ENCODE results near the gene DPP6.

DPP6 gene

GRCh38 chr7:154302380-154302779 is 250.2 kb downstream of the DPP6 start:
- H3K36me3 ChIP-seq (ENCODE audit: control insufficient read depth, insufficient read depth, low read length) = no peaks in the 10 kb centered on the region
- H3K4me3 ChIP-seq (ENCODE audit: low read length) = no peak overlapping the region
- no peaks in the 10 kb centered on the region for H3K27me3 ChIP-seq (ENCODE audit: control insufficient read depth, insufficient read depth, low read length)
- H3K9ac ChIP-seq (ENCODE audit: low read length) = no peak overlapping the region
- H3K4me1 ChIP-seq (ENCODE audit: control insufficient read depth, insufficient read depth, low read length) = no peaks in the 10 kb centered on the region
- H3K9me3 ChIP-seq (ENCODE audit: control insufficient read depth, low read length) = no peaks in the 10 kb centered on the region

- H3K9ac ChIP-seq (ENCODE audit: low read length) = no peak overlapping the region
Measured at GRCh38 chr7:154304231-154304630, 252.0 kb downstream of the DPP6 start.

DNA sequence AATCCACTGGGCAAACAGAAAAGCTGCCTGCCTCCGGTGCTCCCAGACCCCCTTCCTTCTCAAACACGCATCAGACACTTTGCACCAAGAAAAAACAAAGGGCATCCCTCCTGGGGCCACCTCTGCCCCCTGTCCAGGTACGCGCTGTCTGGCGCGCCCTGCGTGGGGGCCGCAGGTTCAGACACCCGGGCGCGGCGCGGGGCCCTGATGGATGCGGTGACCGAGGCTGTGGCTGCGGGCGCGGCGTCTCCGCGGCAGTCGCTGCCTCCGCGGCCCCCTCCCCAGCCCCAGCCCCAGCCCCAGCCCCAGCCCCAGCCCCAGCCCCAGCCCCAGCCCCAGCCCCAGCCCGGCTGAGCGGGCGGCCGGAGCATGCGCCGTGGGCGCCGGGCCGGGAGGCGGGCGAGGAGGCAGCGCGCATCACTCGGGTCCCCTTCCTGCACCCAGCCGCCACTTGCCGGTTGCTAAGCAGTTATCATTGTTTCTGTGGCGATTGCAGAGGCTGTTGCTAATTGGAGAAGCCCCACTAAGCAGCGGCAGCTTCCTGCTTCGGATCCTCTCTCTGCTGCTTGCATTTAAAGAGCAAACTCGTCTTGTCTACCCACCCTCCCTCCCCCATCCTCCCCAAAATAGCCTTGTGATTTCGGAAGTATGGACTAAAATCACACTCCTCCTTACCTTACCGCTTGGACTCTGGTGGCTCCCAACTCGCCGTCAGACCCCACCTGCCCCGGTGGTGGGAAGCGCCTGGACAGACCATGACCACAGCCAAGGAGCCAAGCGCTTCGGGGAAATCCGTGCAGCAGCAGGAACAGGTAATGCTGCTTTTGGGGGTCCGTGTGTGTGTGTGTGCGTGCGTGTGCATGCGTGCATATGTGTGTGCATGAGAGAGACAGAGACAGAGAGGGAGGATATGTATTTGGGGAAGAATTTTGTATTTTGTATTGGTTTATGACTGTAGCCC is 252.8 kb downstream of the DPP6 start:
- H3K27me3 ChIP-seq (ENCODE audit: control insufficient read depth, insufficient read depth, low read length) = no peaks in the 10 kb centered on the region
- no peaks in the 10 kb centered on the region for H3K36me3 ChIP-seq (ENCODE audit: control insufficient read depth, insufficient read depth, low read length)
- H3K9ac ChIP-seq (ENCODE audit: low read length) = no peak overlapping the region
- no peaks in the 10 kb centered on the region for H3K9me3 ChIP-seq (ENCODE audit: control insufficient read depth, low read length)
- no peaks in the 10 kb centered on the region for H3K4me1 ChIP-seq (ENCODE audit: control insufficient read depth, insufficient read depth, low read length)
- H3K4me3 ChIP-seq (ENCODE audit: low read length) = no peak overlapping the region

More at GRCh38 chr7:154304231-154304630, 252.0 kb downstream of the DPP6 start:
- Histone ChIP-seq H3K4me3 (ENCODE audit: low read length) (no peak overlapping the region), H3K4me1 (ENCODE audit: control insufficient read depth, insufficient read depth, low read length) (no peaks in the 10 kb centered on the region), H3K36me3 (ENCODE audit: control insufficient read depth, insufficient read depth, low read length) (no peaks in the 10 kb centered on the region), H3K27me3 (ENCODE audit: control insufficient read depth, insufficient read depth, low read length) (no peaks in the 10 kb centered on the region), H3K9me3 (ENCODE audit: control insufficient read depth, low read length) (no peaks in the 10 kb centered on the region)

- Histone ChIP-seq H3K27me3 (ENCODE audit: control insufficient read depth, insufficient read depth, low read length) (no peaks in the 10 kb centered on the region), H3K36me3 (ENCODE audit: control insufficient read depth, insufficient read depth, low read length) (no peaks in the 10 kb centered on the region), H3K4me3 (ENCODE audit: low read length) (no peak overlapping the region), H3K9me3 (ENCODE audit: control insufficient read depth, low read length) (no peaks in the 10 kb centered on the region), H3K9ac (ENCODE audit: low read length) (no peak overlapping the region), H3K4me1 (ENCODE audit: control insufficient read depth, insufficient read depth, low read length) (no peaks in the 10 kb centered on the region)
Measured at GRCh38 chr7:154306036-154306435, 253.8 kb downstream of the DPP6 start.

DNA sequence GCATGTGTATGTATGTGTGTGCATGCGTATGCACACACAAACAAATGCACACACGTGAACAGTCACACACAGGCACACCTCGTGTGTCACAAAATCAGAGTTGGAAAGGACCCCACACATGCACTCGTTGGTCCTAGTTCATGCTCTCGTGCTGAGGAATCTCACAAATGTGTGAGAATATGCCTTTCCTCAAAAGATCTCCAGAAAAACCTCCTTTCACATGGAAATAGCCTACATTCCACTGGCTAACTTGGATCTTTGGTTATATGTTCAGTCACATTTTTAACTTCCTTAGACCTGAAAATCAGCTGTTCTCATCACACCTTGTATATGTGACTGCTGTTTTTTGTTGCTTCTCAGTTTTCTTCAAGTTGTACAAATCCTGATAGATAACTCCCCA is 256.7 kb downstream of the DPP6 start:
- no peaks in the 10 kb centered on the region for H3K36me3 ChIP-seq (ENCODE audit: control insufficient read depth, insufficient read depth, low read length)
- no peaks in the 10 kb centered on the region for H3K4me1 ChIP-seq (ENCODE audit: control insufficient read depth, insufficient read depth, low read length)
- H3K27me3 ChIP-seq (ENCODE audit: control insufficient read depth, insufficient read depth, low read length) = no peaks in the 10 kb centered on the region
- H3K4me3 ChIP-seq (ENCODE audit: low read length) = no peak overlapping the region
- H3K9ac ChIP-seq (ENCODE audit: low read length) = no peak overlapping the region
- H3K9me3 ChIP-seq (ENCODE audit: control insufficient read depth, low read length) = no peaks in the 10 kb centered on the region

DNA sequence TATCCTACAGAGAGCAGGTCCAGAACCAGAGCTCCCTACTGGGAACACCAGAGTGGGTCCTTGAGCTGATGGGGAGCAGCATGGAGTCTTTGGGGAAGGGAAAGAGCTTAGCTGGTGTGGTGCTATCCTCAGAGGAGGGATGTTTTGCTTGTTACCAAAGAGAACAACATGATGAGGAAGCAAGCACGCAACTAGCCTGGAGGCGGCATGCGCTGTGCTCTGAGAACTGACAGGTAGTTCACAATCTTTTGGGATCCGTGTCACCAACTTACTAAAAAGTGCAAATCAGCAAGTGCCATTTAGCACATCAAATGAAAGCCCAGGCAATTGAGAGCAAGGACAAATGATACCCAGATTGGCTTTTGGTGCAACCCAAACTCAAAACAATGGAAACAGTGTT is 257.9 kb downstream of the DPP6 start:
- Histone ChIP-seq H3K36me3 (ENCODE audit: control insufficient read depth, insufficient read depth, low read length) (no peaks in the 10 kb centered on the region), H3K4me1 (ENCODE audit: control insufficient read depth, insufficient read depth, low read length) (no peaks in the 10 kb centered on the region), H3K9me3 (ENCODE audit: control insufficient read depth, low read length) (no peaks in the 10 kb centered on the region), H3K9ac (ENCODE audit: low read length) (no peak overlapping the region), H3K4me3 (ENCODE audit: low read length) (no peak overlapping the region), H3K27me3 (ENCODE audit: control insufficient read depth, insufficient read depth, low read length) (no peaks in the 10 kb centered on the region)

- Histone ChIP-seq H3K4me1 (ENCODE audit: control insufficient read depth, insufficient read depth, low read length) (no peaks in the 10 kb centered on the region), H3K4me3 (ENCODE audit: low read length) (no peak overlapping the region), H3K9ac (ENCODE audit: low read length) (no peak overlapping the region), H3K9me3 (ENCODE audit: control insufficient read depth, low read length) (no peaks in the 10 kb centered on the region), H3K27me3 (ENCODE audit: control insufficient read depth, insufficient read depth, low read length) (no peaks in the 10 kb centered on the region), H3K36me3 (ENCODE audit: control insufficient read depth, insufficient read depth, low read length) (no peaks in the 10 kb centered on the region)
Measured at GRCh38 chr7:154324196-154324595, 272.0 kb downstream of the DPP6 start.

DNA sequence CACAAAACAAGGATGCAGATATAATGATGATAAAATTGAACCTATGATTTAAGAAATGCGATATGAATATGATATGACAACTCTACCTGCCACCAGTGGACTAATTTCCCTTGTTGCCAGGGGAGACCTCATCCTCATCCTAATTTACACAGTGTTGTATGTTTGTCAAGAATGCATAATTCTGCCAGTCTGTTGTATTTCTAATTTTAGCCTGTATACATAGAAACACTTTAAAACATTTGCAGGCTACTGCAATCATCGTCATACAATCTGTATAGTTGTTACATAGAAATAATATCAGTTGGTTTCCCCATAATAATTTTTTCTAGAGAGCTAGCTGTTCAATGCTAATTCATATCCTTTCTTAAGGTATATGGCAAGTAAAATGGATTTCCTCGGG is 274.2 kb downstream of the DPP6 start:
- Histone ChIP-seq H3K9ac (ENCODE audit: low read length) (no peak overlapping the region), H3K27me3 (ENCODE audit: control insufficient read depth, insufficient read depth, low read length) (no peaks in the 10 kb centered on the region), H3K4me3 (ENCODE audit: low read length) (no peak overlapping the region), H3K4me1 (ENCODE audit: control insufficient read depth, insufficient read depth, low read length) (no peaks in the 10 kb centered on the region), H3K36me3 (ENCODE audit: control insufficient read depth, insufficient read depth, low read length) (no peaks in the 10 kb centered on the region), H3K9me3 (ENCODE audit: control insufficient read depth, low read length) (no peaks in the 10 kb centered on the region)

DNA sequence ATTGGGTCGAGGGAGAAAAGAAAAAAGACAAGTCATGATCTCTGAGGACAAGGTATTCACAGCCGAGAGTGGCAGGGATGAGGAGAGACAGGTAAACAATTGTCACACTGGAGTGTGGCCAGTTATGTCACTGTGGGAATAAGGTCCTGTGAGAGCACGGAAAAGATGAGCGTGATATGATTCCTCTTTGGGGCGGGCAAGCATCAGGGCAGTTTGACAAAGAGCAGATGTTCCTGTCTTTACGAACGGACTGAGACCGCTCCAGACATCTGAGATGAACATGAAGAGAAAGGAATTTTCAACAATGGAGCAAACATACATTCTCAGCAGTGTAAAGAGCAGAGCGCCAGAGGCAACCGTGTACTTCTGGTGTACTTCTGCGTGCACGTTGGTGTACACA is 278.1 kb downstream of the DPP6 start:
- H3K9ac ChIP-seq (ENCODE audit: low read length) = no peak overlapping the region
- H3K4me1 ChIP-seq (ENCODE audit: control insufficient read depth, insufficient read depth, low read length) = no peaks in the 10 kb centered on the region
- H3K36me3 ChIP-seq (ENCODE audit: control insufficient read depth, insufficient read depth, low read length) = no peaks in the 10 kb centered on the region
- no peaks in the 10 kb centered on the region for H3K27me3 ChIP-seq (ENCODE audit: control insufficient read depth, insufficient read depth, low read length)
- H3K4me3 ChIP-seq (ENCODE audit: low read length) = no peak overlapping the region
- no peaks in the 10 kb centered on the region for H3K9me3 ChIP-seq (ENCODE audit: control insufficient read depth, low read length)

DNA sequence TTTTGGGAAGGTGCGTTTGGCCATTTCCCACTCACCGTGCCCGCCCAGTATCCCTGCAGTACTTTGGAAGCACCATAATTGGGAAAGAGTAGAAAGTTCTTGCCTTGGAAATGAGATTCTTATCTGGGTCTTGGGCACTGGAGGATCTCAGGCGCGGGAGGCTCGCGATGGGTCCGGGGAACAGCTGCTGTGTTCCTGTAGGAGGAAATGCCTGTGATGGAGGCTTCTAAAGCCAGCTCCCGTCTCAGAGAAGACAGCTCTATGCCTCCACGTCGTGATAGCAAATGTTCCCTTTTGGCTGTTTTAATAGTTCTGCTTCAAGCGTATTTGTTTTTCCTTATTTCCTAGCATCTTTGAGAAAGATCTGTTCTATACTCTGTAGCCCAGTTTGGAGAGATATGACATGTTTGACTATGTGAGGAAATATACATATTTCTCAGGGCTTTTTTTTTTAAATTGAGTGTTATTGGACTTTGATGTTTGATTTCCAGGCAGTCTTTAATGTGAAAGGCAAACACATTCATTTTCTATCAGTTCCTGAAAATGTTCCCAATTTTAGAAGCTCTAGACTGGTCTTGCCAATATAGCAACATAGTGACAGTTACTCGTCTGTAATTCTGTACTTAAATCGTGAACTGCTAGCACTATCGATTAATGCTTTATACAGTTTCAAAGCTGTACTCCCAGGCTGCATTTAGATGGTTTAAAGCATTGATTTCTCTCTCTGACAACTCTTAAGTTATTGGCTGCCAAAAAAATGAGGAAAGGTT is 280.8 kb downstream of the DPP6 start:
- no peak overlapping the region for H3K4me3 ChIP-seq (ENCODE audit: low read length)

GRCh38 chr7:154336295-154336694 is 284.1 kb downstream of the DPP6 start:
- Histone ChIP-seq H3K27me3 (ENCODE audit: control insufficient read depth, insufficient read depth, low read length) (no peaks in the 10 kb centered on the region), H3K9ac (ENCODE audit: low read length) (no peak overlapping the region), H3K36me3 (ENCODE audit: control insufficient read depth, insufficient read depth, low read length) (no peaks in the 10 kb centered on the region), H3K4me1 (ENCODE audit: control insufficient read depth, insufficient read depth, low read length) (no peaks in the 10 kb centered on the region), H3K9me3 (ENCODE audit: control insufficient read depth, low read length) (no peaks in the 10 kb centered on the region), H3K4me3 (ENCODE audit: low read length) (no peak overlapping the region)

More for the DNA sequence above, 280.8 kb downstream of the DPP6 start:
- no peaks in the 10 kb centered on the region for H3K4me1 ChIP-seq (ENCODE audit: control insufficient read depth, insufficient read depth, low read length)
- no peaks in the 10 kb centered on the region for H3K36me3 ChIP-seq (ENCODE audit: control insufficient read depth, insufficient read depth, low read length)
- H3K27me3 ChIP-seq (ENCODE audit: control insufficient read depth, insufficient read depth, low read length) = no peaks in the 10 kb centered on the region
- no peak overlapping the region for H3K9ac ChIP-seq (ENCODE audit: low read length)
- H3K9me3 ChIP-seq (ENCODE audit: control insufficient read depth, low read length) = no peaks in the 10 kb centered on the region

All from mucosa of stomach (tissue), 1 donor.